ENCODE data around the gene GAPDH. TPM values are rescaled to one million over a fixed set of nuclear protein-coding genes. Genes with fewer than 3 reads are reported as not detected.
A peak's percentile ranks its signal among the peaks of the same experiment; 100 is the strongest.

Gene GAPDH
- total RNA-seq, 4 donors from 2014 or later = 962 to 1,122 (median 1,020) TPM

DNA sequence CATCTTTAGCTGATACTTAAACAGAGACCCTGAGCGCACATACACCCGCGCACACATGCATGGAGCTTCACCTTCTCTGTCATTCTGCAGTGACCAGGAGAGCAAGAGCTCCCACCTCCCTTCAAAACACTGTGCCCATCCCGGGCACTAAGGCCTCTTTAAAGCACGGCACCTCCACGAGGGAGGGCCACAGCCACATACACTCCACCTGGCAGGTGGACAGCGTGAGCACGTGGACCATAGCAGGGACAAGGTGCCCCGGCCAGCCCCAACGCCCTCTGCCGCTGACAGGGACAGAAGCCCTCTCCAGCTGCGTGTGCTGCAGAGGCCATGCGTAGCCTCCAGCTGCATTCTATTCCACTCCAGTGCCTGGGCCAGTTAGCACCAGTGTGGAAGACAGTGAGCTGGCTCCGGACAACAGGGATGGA, 5.4 kb downstream of the GAPDH start:
- Histone ChIP-seq H3K27me3 (no peaks in the 10 kb centered on the region), H3K9me3 (no peaks in the 10 kb centered on the region), H3K4me3 (no peak overlapping the region), H3K27ac (peak overlapping the region; percentile 81 to 84), H3K36me3 (no peaks in the 10 kb centered on the region), H3K4me1 (peaks cover 3 to 23% of the 10 kb centered on the region in 2 donors)
- TF ChIP-seq, protein P1, sequence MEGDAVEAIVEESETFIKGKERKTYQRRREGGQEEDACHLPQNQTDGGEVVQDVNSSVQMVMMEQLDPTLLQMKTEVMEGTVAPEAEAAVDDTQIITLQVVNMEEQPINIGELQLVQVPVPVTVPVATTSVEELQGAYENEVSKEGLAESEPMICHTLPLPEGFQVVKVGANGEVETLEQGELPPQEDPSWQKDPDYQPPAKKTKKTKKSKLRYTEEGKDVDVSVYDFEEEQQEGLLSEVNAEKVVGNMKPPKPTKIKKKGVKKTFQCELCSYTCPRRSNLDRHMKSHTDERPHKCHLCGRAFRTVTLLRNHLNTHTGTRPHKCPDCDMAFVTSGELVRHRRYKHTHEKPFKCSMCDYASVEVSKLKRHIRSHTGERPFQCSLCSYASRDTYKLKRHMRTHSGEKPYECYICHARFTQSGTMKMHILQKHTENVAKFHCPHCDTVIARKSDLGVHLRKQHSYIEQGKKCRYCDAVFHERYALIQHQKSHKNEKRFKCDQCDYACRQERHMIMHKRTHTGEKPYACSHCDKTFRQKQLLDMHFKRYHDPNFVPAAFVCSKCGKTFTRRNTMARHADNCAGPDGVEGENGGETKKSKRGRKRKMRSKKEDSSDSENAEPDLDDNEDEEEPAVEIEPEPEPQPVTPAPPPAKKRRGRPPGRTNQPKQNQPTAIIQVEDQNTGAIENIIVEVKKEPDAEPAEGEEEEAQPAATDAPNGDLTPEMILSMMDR (IDR thresholded peaks at IDR 0.05) = no peak
- no peak for TF ChIP-seq POLR2A (IDR thresholded peaks at IDR 0.05)
- no peak for DNase-seq
- intact Hi-C loops (cut with DNase I; ENCODE audit: low total_unique reads) = loop anchor here (5.0 to 10.0 kb wide), 2 partner anchors 117 to 205 kb away; no protein-coding TSS in a partner anchor

DNA sequence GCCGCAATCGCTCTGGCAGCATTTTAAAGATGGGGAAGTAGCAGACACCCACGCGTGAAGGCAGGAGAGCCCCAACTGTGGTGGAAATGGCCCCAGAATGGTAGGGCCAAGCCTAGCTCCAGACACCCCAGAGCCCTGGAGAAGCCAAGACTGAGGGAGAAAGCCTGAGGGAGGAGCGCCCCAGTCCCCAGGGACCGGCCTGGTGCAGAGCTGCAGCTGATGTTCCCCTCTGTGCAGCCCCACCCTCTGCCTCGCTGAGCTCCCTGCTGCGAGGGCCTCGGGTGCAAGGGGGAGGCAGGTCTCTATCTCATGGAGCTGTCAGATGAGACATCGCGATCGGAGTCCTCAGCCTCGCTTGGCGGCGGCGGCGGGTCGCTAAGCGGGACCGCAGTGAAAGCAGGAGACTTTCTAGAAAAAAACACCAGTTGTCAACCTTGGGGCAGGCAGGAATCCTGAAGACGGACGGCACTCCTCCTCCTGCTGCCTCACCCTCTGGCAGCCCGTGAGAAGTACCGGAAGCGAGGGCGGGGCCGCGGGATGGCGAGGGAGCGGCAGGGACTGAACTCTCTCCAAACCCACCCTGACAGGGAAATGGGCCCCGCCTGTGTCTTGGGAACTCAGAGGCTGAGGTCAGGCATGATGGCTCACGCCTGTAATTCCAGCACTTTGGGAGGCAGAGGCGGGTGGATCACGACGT, 6.0 kb downstream of the GAPDH start:
- Histone ChIP-seq H3K36me3 (no peaks in the 10 kb centered on the region), H3K4me1 (peaks cover 3 to 23% of the 10 kb centered on the region in 2 donors), H3K27ac (peak overlapping the region; percentile 81 to 84), H3K27me3 (no peaks in the 10 kb centered on the region), H3K4me3 (no peak overlapping the region), H3K9me3 (no peaks in the 10 kb centered on the region)
- TF ChIP-seq, protein P1 (IDR thresholded peaks at IDR 0.05) = no peak
- TF ChIP-seq POLR2A (IDR thresholded peaks at IDR 0.05) = peak in 1 of 2 donors; percentile 32
- intact Hi-C loops (cut with DNase I; ENCODE audit: low total_unique reads) = no loop called here
- peak; percentile 92 to 93 for DNase-seq

DNA sequence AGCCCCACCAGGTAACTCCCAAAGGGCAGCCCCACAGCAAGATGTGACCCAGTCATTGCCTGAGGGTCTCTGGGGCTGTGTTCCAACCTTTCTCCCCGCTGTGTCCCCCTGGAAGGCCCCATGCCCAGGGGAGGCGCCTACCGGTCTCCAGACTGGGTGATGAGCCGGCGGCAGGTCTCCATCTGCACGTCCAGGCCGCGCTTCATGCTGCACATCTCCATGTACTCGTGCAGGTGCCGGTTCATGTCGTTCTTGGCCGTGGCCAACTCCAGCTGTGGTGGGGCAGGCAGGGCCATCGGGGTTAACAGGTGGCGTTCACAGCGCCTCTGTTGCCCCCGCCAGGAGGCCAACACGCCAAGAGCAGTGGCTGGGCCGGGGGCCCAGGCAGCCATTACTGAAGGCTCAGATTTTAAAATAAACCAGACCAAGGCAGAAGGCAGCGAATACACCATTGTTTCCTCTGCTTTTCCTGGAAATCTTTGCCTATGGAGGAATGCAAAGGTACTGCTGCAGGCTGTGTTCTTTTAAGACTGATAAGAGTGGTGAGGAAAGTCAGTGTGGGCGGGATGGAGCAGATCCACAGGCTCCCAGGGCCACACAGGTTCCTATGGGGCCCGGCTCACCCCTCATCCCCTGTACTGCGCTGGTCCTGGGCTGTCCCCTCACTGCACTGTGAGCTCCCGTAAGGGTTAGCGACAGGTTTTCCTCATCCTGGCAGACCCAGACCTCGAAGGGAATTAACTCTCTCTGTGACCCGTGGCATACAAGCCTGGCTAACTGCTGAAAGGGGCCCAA, 7.3 kb downstream of the GAPDH start:
- intact Hi-C loops (cut with DNase I; ENCODE audit: low total_unique reads) = no loop called here
- Histone ChIP-seq H3K27me3 (no peaks in the 10 kb centered on the region), H3K4me3 (no peak overlapping the region), H3K36me3 (no peaks in the 10 kb centered on the region), H3K27ac (peak overlapping the region; percentile 81 to 84), H3K4me1 (peaks cover 3 to 13% of the 10 kb centered on the region in 2 donors), H3K9me3 (no peaks in the 10 kb centered on the region)
- DNase-seq = no peak
- TF ChIP-seq, protein P1 (IDR thresholded peaks at IDR 0.05) = no peak
- TF ChIP-seq POLR2A (IDR thresholded peaks at IDR 0.05) = no peak

DNA sequence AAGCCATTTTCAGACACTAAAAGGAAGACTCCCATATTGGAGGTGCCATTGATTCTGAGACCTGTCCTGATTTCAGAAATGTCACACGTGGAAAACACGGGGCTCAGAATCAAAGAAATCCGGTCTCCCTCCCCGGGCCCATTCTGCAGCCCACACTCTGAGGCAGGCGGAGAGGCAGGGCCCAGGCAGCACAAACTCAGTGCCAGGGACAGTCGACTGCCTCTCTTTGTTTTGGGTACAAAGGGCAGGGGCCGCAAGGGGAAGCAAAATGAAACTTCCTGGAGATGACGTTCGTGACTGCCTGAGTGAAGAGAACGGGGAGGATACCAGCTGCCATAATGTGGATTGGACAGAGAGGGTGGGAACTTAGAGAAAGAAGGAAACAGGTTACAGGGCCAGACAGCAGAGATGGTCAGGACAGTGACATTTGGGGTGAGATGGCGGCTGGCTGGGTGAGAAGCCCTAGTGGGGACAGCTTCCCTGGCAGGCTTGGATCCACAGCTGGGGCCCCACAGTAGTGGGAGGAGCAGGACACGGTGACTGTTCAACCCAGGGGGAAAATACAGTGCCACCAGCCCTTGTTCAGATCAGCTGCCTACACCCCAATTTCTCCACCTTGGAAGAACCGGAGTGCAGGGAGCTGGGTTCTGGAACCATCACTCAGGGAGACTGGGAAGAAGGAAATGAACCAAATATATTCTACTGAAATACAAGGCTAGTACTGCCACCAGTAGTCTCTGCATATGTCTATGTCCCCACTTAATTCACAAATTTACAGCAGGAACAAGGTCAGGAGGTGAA, 8.1 kb downstream of the GAPDH start:
- H3K4me3 ChIP-seq = no peak overlapping the region
- DNase-seq = no peak
- peaks cover 3 to 13% of the 10 kb centered on the region in 2 donors for H3K4me1 ChIP-seq
- intact Hi-C loops (cut with DNase I; ENCODE audit: low total_unique reads) = no loop called here
- no peaks in the 10 kb centered on the region for H3K36me3 ChIP-seq
- TF ChIP-seq, protein P1 (IDR thresholded peaks at IDR 0.05) = no peak
- TF ChIP-seq POLR2A (IDR thresholded peaks at IDR 0.05) = no peak
- no peaks in the 10 kb centered on the region for H3K27me3 ChIP-seq
- no peaks in the 10 kb centered on the region for H3K9me3 ChIP-seq
- no peak overlapping the region for H3K27ac ChIP-seq

Measured in uterus (tissue), 4 donors.